Measurements from ENCODE around the gene CTBP2.

DNA sequence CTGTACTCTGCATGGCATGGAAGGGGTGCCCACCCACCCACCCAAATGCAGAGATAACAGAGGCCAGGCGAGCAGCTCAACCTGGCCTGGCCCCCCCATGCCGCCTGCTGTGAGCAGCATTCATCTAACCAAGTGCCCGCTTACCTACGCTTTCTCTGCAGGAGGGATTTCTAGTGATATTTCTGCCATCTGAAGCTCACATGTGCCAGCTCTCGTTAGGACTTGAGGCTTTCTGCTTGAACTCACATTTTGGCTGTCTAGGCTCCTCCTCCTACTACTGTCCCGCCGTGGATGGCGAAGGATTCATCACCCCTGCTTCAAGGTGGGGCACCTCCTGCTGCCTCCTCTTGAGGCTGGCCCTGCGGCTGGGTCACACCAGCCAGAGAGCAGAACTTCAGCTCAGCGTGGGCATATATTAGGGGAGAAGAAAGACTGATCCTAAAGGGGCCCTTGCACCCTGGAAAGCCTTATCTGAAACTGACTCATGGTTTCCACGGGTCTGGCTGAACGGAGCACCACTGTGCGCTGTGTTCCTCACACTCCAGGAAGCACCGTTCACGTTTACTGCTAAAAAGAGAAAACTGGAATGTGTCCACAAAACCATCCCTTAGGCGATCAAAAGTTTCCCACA lies 45.5 kb downstream of the CTBP2 start:
- TF ChIP-seq, protein P1, sequence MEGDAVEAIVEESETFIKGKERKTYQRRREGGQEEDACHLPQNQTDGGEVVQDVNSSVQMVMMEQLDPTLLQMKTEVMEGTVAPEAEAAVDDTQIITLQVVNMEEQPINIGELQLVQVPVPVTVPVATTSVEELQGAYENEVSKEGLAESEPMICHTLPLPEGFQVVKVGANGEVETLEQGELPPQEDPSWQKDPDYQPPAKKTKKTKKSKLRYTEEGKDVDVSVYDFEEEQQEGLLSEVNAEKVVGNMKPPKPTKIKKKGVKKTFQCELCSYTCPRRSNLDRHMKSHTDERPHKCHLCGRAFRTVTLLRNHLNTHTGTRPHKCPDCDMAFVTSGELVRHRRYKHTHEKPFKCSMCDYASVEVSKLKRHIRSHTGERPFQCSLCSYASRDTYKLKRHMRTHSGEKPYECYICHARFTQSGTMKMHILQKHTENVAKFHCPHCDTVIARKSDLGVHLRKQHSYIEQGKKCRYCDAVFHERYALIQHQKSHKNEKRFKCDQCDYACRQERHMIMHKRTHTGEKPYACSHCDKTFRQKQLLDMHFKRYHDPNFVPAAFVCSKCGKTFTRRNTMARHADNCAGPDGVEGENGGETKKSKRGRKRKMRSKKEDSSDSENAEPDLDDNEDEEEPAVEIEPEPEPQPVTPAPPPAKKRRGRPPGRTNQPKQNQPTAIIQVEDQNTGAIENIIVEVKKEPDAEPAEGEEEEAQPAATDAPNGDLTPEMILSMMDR (IDR thresholded peaks at IDR 0.05): no peak
- TF ChIP-seq POLR2AphosphoS5 (IDR thresholded peaks at IDR 0.05): no peak

Data from gastroesophageal sphincter (tissue), 3 donors.